Measurements from ENCODE around the gene CLTRN.
"Not testable (repeated sequence)": the region's sequence is repeated elsewhere in the genome, so short reads cannot be mapped to it uniquely, and the experiment has no call there.

The CLTRN gene

GRCh38 chrX:15653961-15654360 is 10.6 kb downstream of the CLTRN start:
- H3K4me2 ChIP-seq (ENCODE audit: low read depth, low read length, poor library complexity, severe bottlenecking) = no peak overlapping the region
- no peak overlapping the region for H2AFZ ChIP-seq (ENCODE audit: low read length)
- no peaks in the 10 kb centered on the region for H3K79me2 ChIP-seq (ENCODE audit: insufficient read depth, low read length)
- no peaks in the 10 kb centered on the region for H3K36me3 ChIP-seq (ENCODE audit: insufficient read depth, low read length)
- H3K27me3 ChIP-seq (ENCODE audit: insufficient read depth, low read length, poor library complexity, severe bottlenecking) = no peaks in the 10 kb centered on the region
- H3K9me2 ChIP-seq (replicated peaks; ENCODE audit: low read depth, low read length) = no peaks in the 10 kb centered on the region
- no peak overlapping the region for H3K4me3 ChIP-seq (ENCODE audit: low read length, poor library complexity, severe bottlenecking)
- H3K4me1 ChIP-seq (ENCODE audit: insufficient read depth, low read length, poor library complexity, severe bottlenecking) = no peaks in the 10 kb centered on the region
- no peaks in the 10 kb centered on the region for H4K20me1 ChIP-seq (ENCODE audit: insufficient read depth, low read length, poor library complexity, severe bottlenecking)
- no peaks in the 10 kb centered on the region for H3F3A ChIP-seq (ENCODE audit: low read depth)
- H3K9me3 ChIP-seq (ENCODE audit: insufficient read depth, low read depth, low read length) = no peaks in the 10 kb centered on the region
- no peak overlapping the region for H3K9ac ChIP-seq (ENCODE audit: low read depth, low read length, poor library complexity, severe bottlenecking)
- TF ChIP-seq EZH2phosphoT487 (IDR thresholded peaks at IDR 0.05; ENCODE audit: borderline replicate concordance) = no peak
- TF ChIP-seq CTCF (conservative IDR thresholded peaks at IDR 0.05; ENCODE audit: low read length) = no peak

- not testable (repeated sequence) for H3K79me2 ChIP-seq (ENCODE audit: insufficient read depth, low read length); H3F3A ChIP-seq (ENCODE audit: low read depth); H3K4me2 ChIP-seq (ENCODE audit: low read depth, low read length, poor library complexity, severe bottlenecking); H4K20me1 ChIP-seq (ENCODE audit: insufficient read depth, low read length, poor library complexity, severe bottlenecking); H3K9ac ChIP-seq (ENCODE audit: low read depth, low read length, poor library complexity, severe bottlenecking); H2AFZ ChIP-seq (ENCODE audit: low read length); H3K9me2 ChIP-seq (replicated peaks; ENCODE audit: low read depth, low read length); H3K36me3 ChIP-seq (ENCODE audit: insufficient read depth, low read length); H3K27me3 ChIP-seq (ENCODE audit: insufficient read depth, low read length, poor library complexity, severe bottlenecking); H3K4me3 ChIP-seq (ENCODE audit: low read length, poor library complexity, severe bottlenecking); H3K9me3 ChIP-seq (ENCODE audit: insufficient read depth, low read depth, low read length); H3K4me1 ChIP-seq (ENCODE audit: insufficient read depth, low read length, poor library complexity, severe bottlenecking)
Observed at GRCh38 chrX:15647510-15647909, 17.1 kb downstream of the CLTRN start.

GRCh38 chrX:15646543-15646942 is 18.1 kb downstream of the CLTRN start:
- Histone ChIP-seq H3K9ac (ENCODE audit: low read depth, low read length, poor library complexity, severe bottlenecking) (no peak overlapping the region), H3K27me3 (ENCODE audit: insufficient read depth, low read length, poor library complexity, severe bottlenecking) (no peaks in the 10 kb centered on the region), H3F3A (ENCODE audit: low read depth) (no peaks in the 10 kb centered on the region), H3K4me3 (ENCODE audit: low read length, poor library complexity, severe bottlenecking) (no peak overlapping the region), H3K9me3 (ENCODE audit: insufficient read depth, low read depth, low read length) (no peaks in the 10 kb centered on the region), H3K9me2 (replicated peaks; ENCODE audit: low read depth, low read length) (no peaks in the 10 kb centered on the region), H3K4me1 (ENCODE audit: insufficient read depth, low read length, poor library complexity, severe bottlenecking) (no peaks in the 10 kb centered on the region), H3K79me2 (ENCODE audit: insufficient read depth, low read length) (no peaks in the 10 kb centered on the region), H2AFZ (ENCODE audit: low read length) (no peak overlapping the region), H3K36me3 (ENCODE audit: insufficient read depth, low read length) (no peaks in the 10 kb centered on the region), H4K20me1 (ENCODE audit: insufficient read depth, low read length, poor library complexity, severe bottlenecking) (no peaks in the 10 kb centered on the region), H3K4me2 (ENCODE audit: low read depth, low read length, poor library complexity, severe bottlenecking) (no peak overlapping the region)
- no peak for TF ChIP-seq EZH2phosphoT487 (IDR thresholded peaks at IDR 0.05; ENCODE audit: borderline replicate concordance)
- no peak for TF ChIP-seq CTCF (conservative IDR thresholded peaks at IDR 0.05; ENCODE audit: low read length)

- Histone ChIP-seq H3K4me2 (ENCODE audit: low read depth, low read length, poor library complexity, severe bottlenecking) (no peak overlapping the region), H3K9me2 (replicated peaks; ENCODE audit: low read depth, low read length) (no peaks in the 10 kb centered on the region), H3K4me1 (ENCODE audit: insufficient read depth, low read length, poor library complexity, severe bottlenecking) (no peaks in the 10 kb centered on the region), H3K79me2 (ENCODE audit: insufficient read depth, low read length) (no peaks in the 10 kb centered on the region), H3K9me3 (ENCODE audit: insufficient read depth, low read depth, low read length) (no peaks in the 10 kb centered on the region), H4K20me1 (ENCODE audit: insufficient read depth, low read length, poor library complexity, severe bottlenecking) (no peaks in the 10 kb centered on the region), H2AFZ (ENCODE audit: low read length) (no peak overlapping the region), H3F3A (ENCODE audit: low read depth) (no peaks in the 10 kb centered on the region), H3K9ac (ENCODE audit: low read depth, low read length, poor library complexity, severe bottlenecking) (no peak overlapping the region), H3K36me3 (ENCODE audit: insufficient read depth, low read length) (no peaks in the 10 kb centered on the region), H3K27me3 (ENCODE audit: insufficient read depth, low read length, poor library complexity, severe bottlenecking) (no peaks in the 10 kb centered on the region), H3K4me3 (ENCODE audit: low read length, poor library complexity, severe bottlenecking) (no peak overlapping the region)
- TF ChIP-seq CTCF (conservative IDR thresholded peaks at IDR 0.05; ENCODE audit: low read length) = no peak
- no peak for TF ChIP-seq EZH2phosphoT487 (IDR thresholded peaks at IDR 0.05; ENCODE audit: borderline replicate concordance)
Observed at GRCh38 chrX:15646031-15646430, 18.6 kb downstream of the CLTRN start.
